Measurements from ENCODE around the gene BAG5.

DNA sequence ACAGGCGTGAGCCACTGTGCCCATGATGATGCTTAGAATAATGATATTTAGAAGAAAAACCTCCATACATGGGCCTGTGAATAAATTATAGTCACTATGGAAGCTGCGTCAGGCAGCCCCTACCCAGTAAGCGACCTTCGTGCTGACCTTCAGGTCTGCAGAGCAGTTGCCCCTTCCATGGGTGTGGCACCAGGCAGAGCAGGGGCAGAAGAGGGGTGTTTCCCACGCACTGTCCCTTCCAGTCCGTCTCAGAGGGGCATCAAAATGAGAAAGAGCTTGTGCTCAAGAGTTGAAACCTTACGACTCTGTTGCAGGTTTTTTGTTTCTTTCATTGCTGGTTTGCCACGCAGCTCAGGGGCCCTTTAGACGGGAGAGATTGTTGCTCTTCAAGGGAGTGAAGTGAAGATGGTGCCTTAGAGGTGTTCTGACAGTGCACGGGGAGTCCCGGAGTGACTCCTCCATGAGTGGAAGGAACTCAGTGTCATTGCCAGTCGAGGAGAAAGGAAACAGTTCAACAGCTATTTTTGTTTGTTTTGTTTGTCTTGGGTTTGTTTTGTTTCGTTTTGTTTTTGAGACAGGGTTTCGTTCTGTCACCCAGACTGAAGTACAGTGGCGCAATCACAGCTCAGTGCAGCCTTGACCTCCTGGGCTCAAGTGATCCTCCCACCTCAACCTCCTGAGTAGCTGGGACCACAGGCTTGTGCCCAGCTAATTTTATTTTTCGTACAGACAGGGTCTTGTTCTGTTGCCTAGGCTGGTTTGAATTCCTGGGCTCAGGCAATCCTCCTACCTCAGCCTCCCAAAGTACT lies 53.7 kb downstream of the BAG5 start:
- TF ChIP-seq, protein P1, sequence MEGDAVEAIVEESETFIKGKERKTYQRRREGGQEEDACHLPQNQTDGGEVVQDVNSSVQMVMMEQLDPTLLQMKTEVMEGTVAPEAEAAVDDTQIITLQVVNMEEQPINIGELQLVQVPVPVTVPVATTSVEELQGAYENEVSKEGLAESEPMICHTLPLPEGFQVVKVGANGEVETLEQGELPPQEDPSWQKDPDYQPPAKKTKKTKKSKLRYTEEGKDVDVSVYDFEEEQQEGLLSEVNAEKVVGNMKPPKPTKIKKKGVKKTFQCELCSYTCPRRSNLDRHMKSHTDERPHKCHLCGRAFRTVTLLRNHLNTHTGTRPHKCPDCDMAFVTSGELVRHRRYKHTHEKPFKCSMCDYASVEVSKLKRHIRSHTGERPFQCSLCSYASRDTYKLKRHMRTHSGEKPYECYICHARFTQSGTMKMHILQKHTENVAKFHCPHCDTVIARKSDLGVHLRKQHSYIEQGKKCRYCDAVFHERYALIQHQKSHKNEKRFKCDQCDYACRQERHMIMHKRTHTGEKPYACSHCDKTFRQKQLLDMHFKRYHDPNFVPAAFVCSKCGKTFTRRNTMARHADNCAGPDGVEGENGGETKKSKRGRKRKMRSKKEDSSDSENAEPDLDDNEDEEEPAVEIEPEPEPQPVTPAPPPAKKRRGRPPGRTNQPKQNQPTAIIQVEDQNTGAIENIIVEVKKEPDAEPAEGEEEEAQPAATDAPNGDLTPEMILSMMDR (IDR thresholded peaks at IDR 0.05; ENCODE audit: insufficient read depth, low read length, poor library complexity, severe bottlenecking): no peak
- no peak for TF ChIP-seq EZH2phosphoT487 (conservative IDR thresholded peaks at IDR 0.05; ENCODE audit: low read length)

All from SU-DHL-6 (cell line).